Activated CD8-positive, alpha-beta memory T cell treated with anti-CD3 and anti-CD28 coated beads, Interleukin-2, amount 10 ng/mL, durations not matched to agents 7 days and 5 days (primary cell): ENCODE results near the gene FREY1. TPM values are rescaled to one million over a fixed set of nuclear protein-coding genes. Genes with fewer than 3 reads are reported as not detected.

Source experiments
- ATAC-seq: fragments of 150-1000 bp; cut with Tn5 transposase; one replicate; pipeline ENCODE4 v1.10.0; 2021; ENCODE audit warnings: moderate library complexity
- CTCF ChIA-PET: fragments of 350-600 bp; sonication (Branson Sonifier 250); formaldehyde crosslinking; loops from one replicate; lab custom pipeline; 2021; ENCODE audit warnings: antibody characterized with exemption; lab: Charles Lee
- DNase-seq: peaks from one replicate; pipeline ENCODE4 v3.0.0-alpha.2; 2020
- H3K27ac Mint-ChIP-seq: one replicate; pipeline ENCODE4 v1.8.0; 2021; ENCODE audit warnings: mild to moderate bottlenecking, mixed read lengths
- H3K27me3 Mint-ChIP-seq: one replicate; pipeline ENCODE4 v1.8.0; 2021; ENCODE audit warnings: mixed read lengths
- H3K36me3 Mint-ChIP-seq: one replicate; pipeline ENCODE4 v1.8.0; 2021; ENCODE audit warnings: mild to moderate bottlenecking, mixed read lengths
- H3K4me1 Mint-ChIP-seq: one replicate; pipeline ENCODE4 v1.8.0; 2021; ENCODE audit warnings: mixed read lengths
- H3K4me3 Mint-ChIP-seq: one replicate; pipeline ENCODE4 v1.8.0; 2021; ENCODE audit warnings: mild to moderate bottlenecking, moderate library complexity, mixed read lengths
- H3K9me3 Mint-ChIP-seq: one replicate; pipeline ENCODE4 v1.8.0; 2022; ENCODE audit warnings: low read depth, mixed read lengths
- total RNA-seq, 2 experiments: library from RNA; stranded (reverse); gene quantifications; one replicate each; pipeline ENCODE4 v1.2.3, GENCODE V29; 2021

Gene FREY1
- total RNA-seq, 2 experiments from 2014 or later = 0.93 to 1.5 TPM

DNA sequence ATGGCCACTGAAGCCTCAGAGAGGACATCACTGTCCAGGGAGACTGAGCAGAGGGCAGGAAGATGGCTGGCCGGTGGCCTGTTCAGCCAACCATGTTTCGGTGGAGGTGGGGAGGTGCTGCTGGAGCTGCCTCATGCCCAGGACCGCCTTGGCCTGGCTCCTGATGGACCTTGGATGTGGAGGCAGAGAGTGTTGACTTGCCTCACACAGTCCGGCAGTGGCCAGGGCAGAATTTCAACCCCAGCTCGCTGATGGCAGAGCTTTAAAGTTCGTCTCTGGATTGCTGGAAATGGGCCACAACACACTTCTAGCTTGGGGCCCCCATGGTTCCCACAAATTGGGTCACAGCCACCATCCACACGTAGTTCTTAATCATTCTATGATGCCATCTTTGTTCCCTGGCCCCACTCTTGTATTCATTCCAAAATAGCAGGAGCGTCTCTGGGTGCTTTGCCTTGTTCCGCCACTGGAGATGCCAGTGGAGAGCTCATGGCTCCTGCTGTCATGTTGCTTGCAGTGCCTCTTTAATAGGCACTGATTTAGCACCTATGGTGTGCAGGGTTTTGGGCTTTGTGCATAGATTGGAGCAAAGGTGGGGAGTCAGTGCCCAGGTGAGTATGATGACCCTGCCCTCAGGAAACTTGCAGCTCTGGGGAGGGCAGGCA, 16.1 kb downstream of the FREY1 start:
- CTCF ChIA-PET = interaction anchor here (1.0 kb wide), 1 partner anchor 74 kb away, joined by 3 read pairs; no protein-coding TSS in a partner anchor
- Mint-ChIP-seq H3K27me3 (no peaks in the 10 kb centered on the region), H3K36me3 (no peaks in the 10 kb centered on the region), H3K9me3 (no peaks in the 10 kb centered on the region), H3K27ac (no peak overlapping the region), H3K4me3 (no peak overlapping the region), H3K4me1 (no peaks in the 10 kb centered on the region)
- DNase-seq = no peak
- no peak for ATAC-seq

DNA sequence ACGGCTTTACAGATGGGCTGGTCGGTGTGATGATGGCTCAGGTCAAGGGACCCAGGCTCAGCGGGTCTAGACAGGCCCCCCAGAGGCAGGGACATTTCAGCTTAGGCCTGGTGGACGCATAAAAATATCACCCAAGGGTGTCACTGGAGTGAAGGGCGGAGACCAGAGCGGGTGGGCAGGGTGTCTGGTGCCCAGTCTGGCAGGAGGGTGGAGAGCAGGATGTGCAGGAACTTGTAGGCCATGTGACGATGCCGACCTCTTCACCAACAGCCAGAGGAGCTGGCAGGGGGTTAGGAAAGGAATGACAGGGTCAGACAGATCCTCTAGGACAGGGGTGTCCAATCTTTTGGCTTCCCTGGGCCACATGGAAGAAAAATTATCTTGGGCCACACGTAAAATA, 17.1 kb downstream of the FREY1 start:
- Mint-ChIP-seq H3K36me3 (no peaks in the 10 kb centered on the region), H3K4me3 (no peak overlapping the region), H3K9me3 (no peaks in the 10 kb centered on the region), H3K27ac (no peak overlapping the region), H3K4me1 (peaks cover 3% of the 10 kb centered on the region), H3K27me3 (no peaks in the 10 kb centered on the region)
- ATAC-seq (no peak), DNase-seq (no peak)
- CTCF ChIA-PET = no interaction called here

DNA sequence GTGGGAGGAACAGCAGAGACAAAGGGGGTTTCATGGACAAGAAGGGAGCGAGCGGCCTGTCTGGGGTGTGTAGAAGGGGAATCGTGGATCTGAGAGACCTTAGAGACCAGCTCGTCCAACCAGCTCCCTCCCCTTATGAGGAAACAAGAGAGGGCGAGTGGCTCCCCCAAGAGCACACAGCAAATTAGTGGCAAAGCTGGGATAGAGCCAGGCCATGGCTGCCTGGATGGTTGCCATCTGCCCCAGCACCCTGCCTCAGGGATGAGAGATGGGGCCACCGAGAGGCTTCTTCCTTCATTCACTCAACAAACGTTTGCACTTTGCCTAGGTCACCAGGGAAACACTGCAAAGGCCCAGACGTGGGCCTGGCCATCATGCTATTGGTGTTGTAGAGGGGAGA, 17.5 kb downstream of the FREY1 start:
- CTCF ChIA-PET = no interaction called here
- H3K9me3 Mint-ChIP-seq = no peaks in the 10 kb centered on the region
- H3K27ac Mint-ChIP-seq = no peak overlapping the region
- peaks cover 8% of the 10 kb centered on the region for H3K4me1 Mint-ChIP-seq
- DNase-seq (no peak), ATAC-seq (no peak)
- H3K4me3 Mint-ChIP-seq = no peak overlapping the region
- H3K36me3 Mint-ChIP-seq = no peaks in the 10 kb centered on the region
- no peaks in the 10 kb centered on the region for H3K27me3 Mint-ChIP-seq

- Mint-ChIP-seq H3K4me3 (no peak overlapping the region), H3K4me1 (peaks cover 9% of the 10 kb centered on the region), H3K27ac (no peak overlapping the region), H3K27me3 (no peaks in the 10 kb centered on the region), H3K9me3 (no peaks in the 10 kb centered on the region), H3K36me3 (no peaks in the 10 kb centered on the region)
- CTCF ChIA-PET = no interaction called here
- DNase-seq (no peak), ATAC-seq (no peak)
Measured at GRCh38 chr11:45887587-45887986, 19.5 kb downstream of the FREY1 start.

- no peak overlapping the region for H3K27ac Mint-ChIP-seq
- no peak overlapping the region for H3K4me3 Mint-ChIP-seq
- no peaks in the 10 kb centered on the region for H3K27me3 Mint-ChIP-seq
- H3K4me1 Mint-ChIP-seq = peaks cover 9% of the 10 kb centered on the region
- DNase-seq = no peak
- CTCF ChIA-PET = no interaction called here
- no peaks in the 10 kb centered on the region for H3K9me3 Mint-ChIP-seq
- no peaks in the 10 kb centered on the region for H3K36me3 Mint-ChIP-seq
- ATAC-seq = no peak
Measured at GRCh38 chr11:45886816-45887520, 20.1 kb downstream of the FREY1 start.

GRCh38 chr11:45885921-45886721, 20.9 kb downstream of the FREY1 start:
- H3K36me3 Mint-ChIP-seq = no peaks in the 10 kb centered on the region
- CTCF ChIA-PET = interaction anchor here (1.0 kb wide), 1 partner anchor 120 kb away, joined by 3 read pairs; no protein-coding TSS in a partner anchor
- H3K27ac Mint-ChIP-seq = no peak overlapping the region
- no peak for ATAC-seq
- peaks cover 9% of the 10 kb centered on the region for H3K4me1 Mint-ChIP-seq
- no peak overlapping the region for H3K4me3 Mint-ChIP-seq
- no peaks in the 10 kb centered on the region for H3K27me3 Mint-ChIP-seq
- H3K9me3 Mint-ChIP-seq = no peaks in the 10 kb centered on the region
- no peak for DNase-seq

- peak; percentile 58 for DNase-seq
- peak; percentile 87 for ATAC-seq
- peaks cover 9% of the 10 kb centered on the region for H3K4me1 Mint-ChIP-seq
- CTCF ChIA-PET = interaction anchor here (1.0 kb wide), 1 partner anchor 121 kb away, joined by 3 read pairs; no protein-coding TSS in a partner anchor
- H3K4me3 Mint-ChIP-seq = peak within 1 kb of the TSS; percentile 61
- H3K9me3 Mint-ChIP-seq = no peaks in the 10 kb centered on the region
- no peak within 1 kb of the TSS for H3K27ac Mint-ChIP-seq
- H3K27me3 Mint-ChIP-seq = no peaks in the 10 kb centered on the region
- H3K36me3 Mint-ChIP-seq = no peaks in the 10 kb centered on the region
Measured at GRCh38 chr11:45885274-45885920, 21.7 kb downstream of the FREY1 start, which contains the start of gene MAPK8IP1. Gene MAPK8IP1, plus strand, starts transcription at chr11:45885651. Its CDS starts 170 bp downstream, at chr11:45885821.

- H3K4me3 Mint-ChIP-seq = peak overlapping the region; percentile 61
- CTCF ChIA-PET = no interaction called here
Measured at GRCh38 chr11:45884596-45885185, 22.4 kb downstream of the FREY1 start.

DNA sequence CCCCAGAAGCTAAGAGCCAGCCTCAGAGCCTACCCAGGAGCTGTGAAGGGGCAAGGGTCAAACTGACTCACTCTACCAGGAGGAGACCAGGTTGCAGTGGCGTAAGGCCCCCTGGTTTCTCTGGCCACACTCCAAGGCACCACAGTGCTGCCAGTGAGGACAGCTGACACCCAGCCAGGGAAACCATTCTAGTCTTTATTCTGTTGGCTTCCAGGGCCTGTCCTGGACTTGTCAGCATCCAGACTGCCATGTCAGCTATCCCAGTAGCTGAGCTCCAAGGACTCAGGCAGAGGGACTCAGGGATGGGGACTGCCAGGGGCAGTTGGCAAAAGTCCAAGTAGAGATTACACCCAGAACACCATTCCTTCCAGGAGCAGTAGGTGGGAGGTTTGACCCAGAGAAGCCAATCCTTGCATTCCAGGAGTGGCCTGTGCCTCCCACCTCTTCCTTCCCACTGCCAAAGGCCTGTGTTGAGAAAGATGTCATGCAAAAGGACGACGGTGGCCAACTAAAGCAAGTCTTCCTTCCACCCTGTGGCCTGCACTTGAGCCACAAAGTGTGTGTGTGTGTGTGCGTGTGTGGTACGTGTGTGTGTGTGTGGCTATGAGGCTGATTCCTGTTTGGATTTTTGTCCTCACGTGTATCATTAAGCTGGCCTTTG, 25.2 kb downstream of the FREY1 start:
- H3K27ac Mint-ChIP-seq = no peak overlapping the region
- ATAC-seq (no peak), DNase-seq (no peak)
- no peaks in the 10 kb centered on the region for H3K36me3 Mint-ChIP-seq
- no peak overlapping the region for H3K4me3 Mint-ChIP-seq
- H3K9me3 Mint-ChIP-seq = no peaks in the 10 kb centered on the region
- H3K4me1 Mint-ChIP-seq = peaks cover 9% of the 10 kb centered on the region
- CTCF ChIA-PET = no interaction called here
- no peaks in the 10 kb centered on the region for H3K27me3 Mint-ChIP-seq

More at GRCh38 chr11:45884596-45885185, 22.4 kb downstream of the FREY1 start:
- DNase-seq (no peak), ATAC-seq (no peak)
- H3K4me1 Mint-ChIP-seq = peaks cover 9% of the 10 kb centered on the region
- H3K27me3 Mint-ChIP-seq = no peaks in the 10 kb centered on the region
- no peaks in the 10 kb centered on the region for H3K9me3 Mint-ChIP-seq
- H3K27ac Mint-ChIP-seq = no peak overlapping the region
- no peaks in the 10 kb centered on the region for H3K36me3 Mint-ChIP-seq

- Mint-ChIP-seq H3K27me3 (no peaks in the 10 kb centered on the region), H3K4me3 (no peak overlapping the region), H3K9me3 (no peaks in the 10 kb centered on the region), H3K36me3 (no peaks in the 10 kb centered on the region), H3K4me1 (peaks cover 9% of the 10 kb centered on the region), H3K27ac (no peak overlapping the region)
- ATAC-seq = no peak
- CTCF ChIA-PET = no interaction called here
- no peak for DNase-seq
Measured at GRCh38 chr11:45880772-45881570, 26.1 kb downstream of the FREY1 start.

- CTCF ChIA-PET = no interaction called here
- Mint-ChIP-seq H3K4me1 (peaks cover 6% of the 10 kb centered on the region), H3K4me3 (no peak overlapping the region), H3K9me3 (no peaks in the 10 kb centered on the region), H3K36me3 (peaks cover 2% of the 10 kb centered on the region), H3K27me3 (no peaks in the 10 kb centered on the region), H3K27ac (no peak overlapping the region)
- DNase-seq = no peak
- ATAC-seq = no peak
Measured at GRCh38 chr11:45879803-45880686, 27.0 kb downstream of the FREY1 start.
